Measurements from ENCODE around the gene FOXQ1. TPM values are rescaled to one million over a fixed set of nuclear protein-coding genes. Genes with fewer than 3 reads are reported as not detected.
A peak's percentile ranks its signal among the peaks of the same experiment; 100 is the strongest.

Gene FOXQ1
- polyA plus RNA-seq, 1 of the 3 experiments (the other 2 are of a cell fraction), result not detected

GRCh38 chr6:1313767-1314503, 2.0 kb downstream of the FOXQ1 start:
- 9% methylated on average over 26 of the region's 45 CpGs for WGBS (ENCODE audit: low lambda C conversion rate)
- Histone ChIP-seq H3K9ac (no peak overlapping the region), H3K27me3 (ENCODE audit: insufficient read depth) (peaks cover 64% of the 10 kb centered on the region), H3K27ac (ENCODE audit: low read depth in 2 of 2, low read length in 1 of 2) (no peak overlapping the region), H3K9me3 (no peaks in the 10 kb centered on the region), H2AFZ (ENCODE audit: low read depth) (no peak overlapping the region), H3K9me2 (no peaks in the 10 kb centered on the region), H3K4me1 (ENCODE audit: control insufficient read depth in 1 of 2, insufficient read depth in 2 of 2, low read depth in 1 of 2, low read length in 1 of 2) (no peaks in the 10 kb centered on the region; a peak in 1 of 4 replicates), H3K36me3 (replicated peaks in 1 of 2; ENCODE audit: control insufficient read depth in 1 of 2, insufficient read depth in 2 of 2, low read length in 1 of 2) (no peaks in the 10 kb centered on the region), H3K4me3 (ENCODE audit: low read depth in 2 of 2, low read length in 1 of 2) (no peak overlapping the region), H3K4me2 (no peak overlapping the region), H4K20me1 (ENCODE audit: insufficient read depth) (no peaks in the 10 kb centered on the region), H3K79me2 (ENCODE audit: insufficient read depth) (no peaks in the 10 kb centered on the region), H3F3A (replicated peaks; ENCODE audit: insufficient read depth) (peaks cover 3% of the 10 kb centered on the region)
- POLR2A ChIA-PET, result no interaction called here
- CTCF ChIA-PET, result interaction anchor here (1.4 kb wide), 1 partner anchor 31 kb away, joined by 3 read pairs; no protein-coding TSS in a partner anchor
- DNase-seq, result peak; percentile 70
- TF ChIP-seq RXRA (IDR thresholded peaks at IDR 0.05; ENCODE audit: borderline replicate concordance, low read depth) (no peak), TCF12 (IDR thresholded peaks at IDR 0.05) (no peak)
- TF ChIP-seq, protein P1, sequence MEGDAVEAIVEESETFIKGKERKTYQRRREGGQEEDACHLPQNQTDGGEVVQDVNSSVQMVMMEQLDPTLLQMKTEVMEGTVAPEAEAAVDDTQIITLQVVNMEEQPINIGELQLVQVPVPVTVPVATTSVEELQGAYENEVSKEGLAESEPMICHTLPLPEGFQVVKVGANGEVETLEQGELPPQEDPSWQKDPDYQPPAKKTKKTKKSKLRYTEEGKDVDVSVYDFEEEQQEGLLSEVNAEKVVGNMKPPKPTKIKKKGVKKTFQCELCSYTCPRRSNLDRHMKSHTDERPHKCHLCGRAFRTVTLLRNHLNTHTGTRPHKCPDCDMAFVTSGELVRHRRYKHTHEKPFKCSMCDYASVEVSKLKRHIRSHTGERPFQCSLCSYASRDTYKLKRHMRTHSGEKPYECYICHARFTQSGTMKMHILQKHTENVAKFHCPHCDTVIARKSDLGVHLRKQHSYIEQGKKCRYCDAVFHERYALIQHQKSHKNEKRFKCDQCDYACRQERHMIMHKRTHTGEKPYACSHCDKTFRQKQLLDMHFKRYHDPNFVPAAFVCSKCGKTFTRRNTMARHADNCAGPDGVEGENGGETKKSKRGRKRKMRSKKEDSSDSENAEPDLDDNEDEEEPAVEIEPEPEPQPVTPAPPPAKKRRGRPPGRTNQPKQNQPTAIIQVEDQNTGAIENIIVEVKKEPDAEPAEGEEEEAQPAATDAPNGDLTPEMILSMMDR (IDR thresholded peaks at IDR 0.05), result peak; percentile 27; the same call in 1 of the 2 replicates
- TF ChIP-seq, protein P2, sequence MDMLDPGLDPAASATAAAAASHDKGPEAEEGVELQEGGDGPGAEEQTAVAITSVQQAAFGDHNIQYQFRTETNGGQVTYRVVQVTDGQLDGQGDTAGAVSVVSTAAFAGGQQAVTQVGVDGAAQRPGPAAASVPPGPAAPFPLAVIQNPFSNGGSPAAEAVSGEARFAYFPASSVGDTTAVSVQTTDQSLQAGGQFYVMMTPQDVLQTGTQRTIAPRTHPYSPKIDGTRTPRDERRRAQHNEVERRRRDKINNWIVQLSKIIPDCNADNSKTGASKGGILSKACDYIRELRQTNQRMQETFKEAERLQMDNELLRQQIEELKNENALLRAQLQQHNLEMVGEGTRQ (IDR thresholded peaks at IDR 0.05; ENCODE audit: borderline replicate concordance, low read depth, low read length), result no peak

DNA sequence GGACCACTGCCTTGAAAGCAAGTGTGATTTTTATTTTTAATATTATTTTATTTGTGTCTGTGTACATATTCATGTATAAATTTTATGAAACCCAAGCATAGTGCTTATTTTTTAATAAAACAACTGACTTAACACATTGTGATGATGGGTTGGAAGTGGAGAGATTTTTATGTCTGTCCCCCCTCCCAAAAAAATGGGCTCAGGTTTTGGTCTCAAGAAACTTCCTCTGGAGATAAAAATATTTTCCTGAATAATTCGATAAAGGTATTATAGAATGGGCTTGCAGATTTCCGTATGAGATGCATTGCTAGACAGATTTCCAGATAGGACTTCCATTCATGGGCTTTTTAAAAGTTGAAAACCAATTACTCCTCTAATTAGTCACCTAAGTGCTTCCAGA, 2.7 kb downstream of the FOXQ1 start:
- Histone ChIP-seq H3K9me2 (no peaks in the 10 kb centered on the region), H4K20me1 (ENCODE audit: insufficient read depth) (no peaks in the 10 kb centered on the region), H3K9ac (no peak overlapping the region), H3K27me3 (ENCODE audit: insufficient read depth) (peaks cover 57% of the 10 kb centered on the region), H3K4me2 (no peak overlapping the region), H2AFZ (ENCODE audit: low read depth) (no peak overlapping the region), H3K36me3 (replicated peaks in 1 of 2; ENCODE audit: control insufficient read depth in 1 of 2, insufficient read depth in 2 of 2, low read length in 1 of 2) (no peaks in the 10 kb centered on the region), H3K9me3 (no peaks in the 10 kb centered on the region), H3K4me3 (ENCODE audit: low read depth in 2 of 2, low read length in 1 of 2) (no peak overlapping the region), H3K79me2 (ENCODE audit: insufficient read depth) (no peaks in the 10 kb centered on the region), H3K27ac (ENCODE audit: low read depth in 2 of 2, low read length in 1 of 2) (no peak overlapping the region), H3F3A (replicated peaks; ENCODE audit: insufficient read depth) (peaks cover 3% of the 10 kb centered on the region), H3K4me1 (ENCODE audit: control insufficient read depth in 1 of 2, insufficient read depth in 2 of 2, low read depth in 1 of 2, low read length in 1 of 2) (no peaks in the 10 kb centered on the region; a peak in 1 of 4 replicates)
- POLR2A ChIA-PET, result no interaction called here
- CTCF ChIA-PET, result no interaction called here
- no peak for TF ChIP-seq JUND (IDR thresholded peaks at IDR 0.05)
- TF ChIP-seq FOXJ3 (CRISPR knock-in tag; IDR thresholded peaks at IDR 0.05), result no peak
- no peak for TF ChIP-seq EZH2phosphoT487 (IDR thresholded peaks at IDR 0.05; ENCODE audit: borderline replicate concordance, low read depth)
- TF ChIP-seq RFX5 (IDR thresholded peaks at IDR 0.05; ENCODE audit: low read length), result no peak
- TF ChIP-seq SMC3 (IDR thresholded peaks at IDR 0.05; ENCODE audit: low read depth, low read length), result no peak
- no peak for TF ChIP-seq SIN3A (IDR thresholded peaks at IDR 0.05; ENCODE audit: borderline replicate concordance, low read depth, low read length)
- no peak for TF ChIP-seq IRF3 (IDR thresholded peaks at IDR 0.05; ENCODE audit: low read depth, low read length)
- 9% methylated on average over 2 of the region's 2 CpGs for WGBS (ENCODE audit: low lambda C conversion rate)
- DNase-seq, result no peak

Measured in SK-N-SH (cell line).